K562 (cell line): Measurements from ENCODE around the gene ANKRD11. TPM values are rescaled to one million over a fixed set of nuclear protein-coding genes. Genes with fewer than 3 reads are reported as not detected.

Experiments
- ADNP ChIP-seq: fragments of 200-800 bp; sonication (Bioruptor generic); IDR thresholded peaks from 2 replicates; pipeline ENCODE4 v1.6.1; 2016; ENCODE audit warnings: missing genetic modification characterization, missing compliant biosample characterization
- FOXA3 ChIP-seq, 2 experiments: fragments of 450-650 bp in 1 of 2; sonication (generic) in 1 of 2; formaldehyde crosslinking; IDR thresholded peaks in 1 of 2; conservative IDR thresholded peaks in 1 of 2; 2 replicates each; pipeline versions ENCODE4 v1.4.0 to v1.8.0; 2020 to 2022; ENCODE audit warnings: mild to moderate bottlenecking in 2 of 2, missing genetic modification reagents in 1 of 2
- IRF2 ChIP-seq: sonication (generic); formaldehyde crosslinking; IDR thresholded peaks from 2 replicates; pipeline ENCODE4 v1.8.1; 2022; ENCODE audit warnings: mild to moderate bottlenecking, missing genetic modification reagents
- JUND ChIP-seq, 2 experiments: IDR thresholded peaks; 2 replicates in 1 of 2; 3 replicates in 1 of 2; pipeline ENCODE4 v1.6.1; 2011; ENCODE audit warnings: borderline replicate concordance in 2 of 2, low read depth in 2 of 2, low read length in 2 of 2, improper control_type of control experiment in 1 of 2, missing biosample characterization in 1 of 2, missing genetic modification characterization in 1 of 2, missing genetic modification reagents in 1 of 2
- KHSRP ChIP-seq: fragments of 450-650 bp; IDR thresholded peaks from 2 replicates; pipeline ENCODE4 v1.6.1; 2017
- KLF10 ChIP-seq: fragments of 250-450 bp; sonication (Bioruptor Pico); IDR thresholded peaks from 2 replicates; pipeline ENCODE4 v1.6.1; 2021; ENCODE audit warnings: matching md5 sums
- MAFK ChIP-seq: IDR thresholded peaks from 2 replicates; pipeline ENCODE4 v1.6.1; 2011; ENCODE audit warnings: low read length, improper control_type of control experiment
- MEIS2 ChIP-seq: fragments of 450-650 bp; IDR thresholded peaks from 2 replicates; pipeline ENCODE4 v1.6.1; 2014; ENCODE audit warnings: mild to moderate bottlenecking; ENCODE audit not compliant: partially characterized antibody
- NR2C2 ChIP-seq, 2 experiments: fragments of 200-800 bp in 1 of 2; sonication (Bioruptor generic) in 1 of 2; sonication (generic) in 1 of 2; formaldehyde crosslinking in 1 of 2; IDR thresholded peaks; 2 replicates each; pipeline versions ENCODE4 v1.6.1 to v1.8.0; 2016 to 2022; ENCODE audit warnings: mild to moderate bottlenecking in 1 of 2, missing compliant biosample characterization in 1 of 2, missing genetic modification characterization in 1 of 2, missing genetic modification reagents in 1 of 2
- POLR2B ChIP-seq: fragments of 450-650 bp; IDR thresholded peaks from 2 replicates; pipeline ENCODE4 v1.6.1; 2018; ENCODE audit warnings: low read depth; ENCODE audit not compliant: partially characterized antibody
- SMAD4 ChIP-seq: fragments of 250-450 bp; sonication (Bioruptor Pico); conservative IDR thresholded peaks from 2 replicates; pipeline ENCODE4 v1.8.0; 2021; ENCODE audit warnings: inconsistent platforms, mild to moderate bottlenecking, moderate library complexity
- SP2 ChIP-seq: IDR thresholded peaks from 2 replicates; pipeline ENCODE4 v1.6.1; 2011; ENCODE audit warnings: mild to moderate bottlenecking, low read depth, low read length, moderate library complexity; ENCODE audit not compliant: poor library complexity, severe bottlenecking; ENCODE audit errors: extremely low read depth
- SPI1 ChIP-seq: IDR thresholded peaks from 2 replicates; pipeline ENCODE4 v1.6.1; 2011; ENCODE audit warnings: low read depth, low read length, control low read depth, borderline replicate concordance
- TCF7 ChIP-seq: sonication (generic); IDR thresholded peaks from 2 replicates; pipeline ENCODE4 v1.6.1; 2016; ENCODE audit warnings: antibody characterized with exemption, borderline replicate concordance
- TEAD4 ChIP-seq, 2 experiments: sonication (generic) in 1 of 2; formaldehyde crosslinking in 1 of 2; IDR thresholded peaks; 2 replicates each; pipeline versions ENCODE4 v1.6.1 to v1.8.0; 2012 to 2022; ENCODE audit warnings: borderline replicate concordance in 1 of 2, inconsistent platforms in 1 of 2, low read length in 1 of 2, mild to moderate bottlenecking in 1 of 2, missing genetic modification reagents in 1 of 2
- XRCC4 ChIP-seq: IDR thresholded peaks from one replicate; pipeline ENCODE4 v1.6.1; 2011; ENCODE audit not compliant: insufficient read depth, insufficient read length; ENCODE audit errors: extremely low read depth
- ZC3H8 ChIP-seq: fragments of 450-650 bp; IDR thresholded peaks from 2 replicates; pipeline ENCODE4 v1.6.1; 2017
- ZFP91 ChIP-seq: sonication (generic); formaldehyde crosslinking; IDR thresholded peaks from 2 replicates; pipeline ENCODE4 v1.8.0; 2022; ENCODE audit warnings: mild to moderate bottlenecking, missing genetic modification reagents
- ZNF12 ChIP-seq: sonication (generic); formaldehyde crosslinking; IDR thresholded peaks from 2 replicates; pipeline ENCODE4 v1.4.0; 2020; ENCODE audit warnings: mild to moderate bottlenecking, missing genetic modification reagents
- ZNF445 ChIP-seq: fragments of 250-450 bp; sonication (Bioruptor Pico); IDR thresholded peaks from 2 replicates; pipeline ENCODE4 v1.4.0; 2020; ENCODE audit warnings: low read depth, mild to moderate bottlenecking, moderate library complexity
- ZNF57 ChIP-seq: fragments of 450-650 bp; formaldehyde crosslinking; IDR thresholded peaks from 2 replicates; pipeline ENCODE4 v1.4.0; 2020; ENCODE audit warnings: mild to moderate bottlenecking, moderate library complexity
- ZNF584 ChIP-seq: fragments of 200-800 bp; sonication (Bioruptor generic); IDR thresholded peaks from 2 replicates; pipeline ENCODE4 v1.6.1; 2016; ENCODE audit warnings: low read depth, mild to moderate bottlenecking, missing genetic modification characterization, missing compliant biosample characterization
- ZNF764 ChIP-seq: fragments of 250-450 bp; sonication (Bioruptor Pico); IDR thresholded peaks from 2 replicates; pipeline ENCODE4 v1.4.0; 2020; ENCODE audit warnings: low read depth, mild to moderate bottlenecking, moderate library complexity
- polyA plus RNA-seq, 8 experiments: library from polyadenylated mRNA; depleted of rRNA in 4 of 8; stranded (reverse) in 5 of 8; unstranded in 3 of 8; fragments of >200 nt; fragmentation: Nextera tagmentation in 2 of 8; fragmentation: Illumina TruSeq in 1 of 8; extraction: Ambion mirVana in 2 of 8; extraction: Trizol in 1 of 8; gene quantifications; 2 replicates each; pipeline versions ENCODE4 v1.2.1 to v1.2.3, GENCODE V29; 2011 to 2014; ENCODE audit warnings: inconsistent platforms in 1 of 8, missing spikeins in 1 of 8
- total RNA-seq, 7 experiments: library from RNA; depleted of rRNA in 6 of 7; stranded (reverse); fragments of >200 nt in 6 of 7; fragmentation: Illumina TruSeq in 2 of 7; extraction: Trizol in 2 of 7; gene quantifications; 2 replicates each; pipeline versions ENCODE4 v1.2.1 to v1.2.3, GENCODE V29; 2011 to 2021; ENCODE audit warnings: low replicate concordance in 1 of 7

The ANKRD11 gene
- total and polyA plus RNA-seq, 9 of the 15 experiments (the other 6 are each of a cell fraction or from before 2014, with no cell fraction given), result 4.7 to 126 (median 31.7) TPM

- TF ChIP-seq ZNF12 (no peak), KHSRP (no peak), JUND (IDR thresholded peaks at IDR 0.05; ENCODE audit: borderline replicate concordance, low read depth, low read length) (peak; percentile 78), JUND (tag; IDR thresholded peaks at IDR 0.05; ENCODE audit: borderline replicate concordance, low read depth, low read length) (peak; percentile 54; the same call in 2 of the 3 replicates), SMAD4 (CRISPR knock-in tag) (peak; percentile 60; the same call in 1 of the 2 replicates), KLF10 (CRISPR knock-in tag) (no peak), ZC3H8 (no peak), SP2 (no peak), NR2C2 (CRISPR knock-in tag; IDR thresholded peaks at IDR 0.05) (no peak), NR2C2 (tag; IDR thresholded peaks at IDR 0.05) (peak; percentile 30; the same call in 1 of the 2 replicates), ZNF57 (no peak), TCF7 (no peak), ZNF445 (no peak), SPI1 (no peak), MEIS2 (no peak), ZNF764 (CRISPR knock-in tag) (no peak), FOXA3 (CRISPR knock-in tag; conservative IDR thresholded peaks at IDR 0.05 in 1 of 2, IDR thresholded peaks at IDR 0.05 in 1 of 2) (no peak), ZFP91 (no peak), IRF2 (CRISPR knock-in tag) (no peak), ADNP (tag) (no peak), ZNF584 (CRISPR knock-in tag) (no peak), TEAD4 (IDR thresholded peaks at IDR 0.05; ENCODE audit: low read length) (no peak), TEAD4 (CRISPR knock-in tag; IDR thresholded peaks at IDR 0.05; ENCODE audit: borderline replicate concordance) (no peak), POLR2B (no peak), MAFK (no peak), XRCC4 (no peak)
Observed at GRCh38 chr16:89315791-89316581, 174.4 kb downstream of the ANKRD11 start (continued).
